ENCODE measurements around the gene OR6K2. TPM values are rescaled to one million over a fixed set of nuclear protein-coding genes. Genes with fewer than 3 reads are reported as not detected.

The OR6K2 gene
- total and polyA plus RNA-seq, 2 of the 4 experiments (the other 2 are of a cell fraction) = not detected

DNA sequence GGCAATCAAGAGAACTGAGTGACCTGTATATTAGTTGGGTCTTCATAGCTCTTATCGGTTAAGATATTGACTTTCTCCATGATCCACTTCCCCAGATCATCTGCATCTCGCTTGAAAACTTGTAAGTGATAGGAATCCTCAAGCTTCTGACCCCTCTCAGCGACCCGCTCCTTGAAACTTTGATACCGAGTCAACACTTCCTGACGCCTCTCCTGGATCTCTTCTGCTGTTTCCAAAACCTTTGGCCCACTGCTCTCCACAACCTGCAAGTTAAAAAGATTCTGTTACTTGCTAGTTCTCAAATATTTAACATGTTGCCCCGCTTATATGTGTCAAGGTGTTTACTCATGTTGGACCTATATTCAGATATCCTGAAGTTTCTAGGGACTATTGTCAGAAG lies 15.4 kb downstream of the OR6K2 start:
- CTCF ChIA-PET = no interaction called here
- no TSS peak for BruUV-seq (replicated peaks)
- Histone ChIP-seq H3K4me1 (ENCODE audit: control insufficient read depth, insufficient read depth, low read length) (no peaks in the 10 kb centered on the region), H2AFZ (replicated peaks; ENCODE audit: low read length, poor library complexity) (no peak overlapping the region), H3K9me1 (ENCODE audit: insufficient read depth, low read length) (no peaks in the 10 kb centered on the region), H3K18ac (ENCODE audit: low read depth, low read length) (no peak overlapping the region), H4K5ac (ENCODE audit: low read depth, low read length) (no peak overlapping the region), H3K27ac (ENCODE audit: insufficient read depth, low read length) (no peak overlapping the region), H4K8ac (ENCODE audit: low read depth in 2 of 2, low read length in 2 of 2) (no peak overlapping the region), H2BK120ac (ENCODE audit: low read depth, low read length) (no peak overlapping the region), H3K4ac (ENCODE audit: low read depth, low read length) (no peak overlapping the region), H3K23ac (ENCODE audit: low read depth, low read length) (no peak overlapping the region), H2AK5ac (ENCODE audit: low read depth, low read length) (no peak overlapping the region), H3K56ac (ENCODE audit: extremely low read depth, insufficient read depth, low read length) (no peak overlapping the region), H3K79me1 (ENCODE audit: low read depth in 1 of 2, low read length in 2 of 2) (no peaks in the 10 kb centered on the region), H3K27me3 (ENCODE audit: control insufficient read depth, insufficient read depth, low read length) (no peaks in the 10 kb centered on the region), H3K4me2 (ENCODE audit: low read depth, low read length) (no peak overlapping the region), H3K36me3 (ENCODE audit: control insufficient read depth, insufficient read depth, low read length) (no peaks in the 10 kb centered on the region), H2BK15ac (ENCODE audit: low read depth, low read length) (no peak overlapping the region), H3K4me3 (ENCODE audit: insufficient read depth, low read depth, low read length) (no peak overlapping the region), H2BK5ac (ENCODE audit: low read depth, low read length, poor library complexity, severe bottlenecking) (no peak overlapping the region), H3K9me3 (ENCODE audit: control insufficient read depth, insufficient read depth, low read length) (no peaks in the 10 kb centered on the region), H2AK9ac (replicated peaks; ENCODE audit: low read depth, low read length, poor library complexity) (no peak overlapping the region), H3K14ac (replicated peaks; ENCODE audit: low read depth, low read length) (no peak overlapping the region), H4K20me1 (ENCODE audit: insufficient read depth, low read length) (no peaks in the 10 kb centered on the region), H4K91ac (ENCODE audit: insufficient read depth, low read depth, low read length) (no peak overlapping the region), H2BK20ac (ENCODE audit: low read depth, low read length) (no peak overlapping the region), H3K9ac (ENCODE audit: low read depth, low read length) (no peak overlapping the region)
- 0% methylated on average over 1 of the region's 7 CpGs; no CpG with 5 or more reads in 1 of the 2 experiments for WGBS, 2 experiments (ENCODE audit: extremely low coverage in 2 of 2, insufficient read length in 1 of 2)
- in situ Hi-C loops (cut with MboI; ENCODE audit: low sequenced_read_pairs) (no loop called here), intact Hi-C loops (cut with micrococcal nuclease) (no loop called here), dilution Hi-C loops (cut with HindIII; ENCODE audit: low sequenced_read_pairs, unreplicated experiment) (no loop called here)
- no peak for TF ChIP-seq CEBPB (IDR thresholded peaks at IDR 0.05; ENCODE audit: low read depth, low read length)
- no peak for TF ChIP-seq MAFK (IDR thresholded peaks at IDR 0.05; ENCODE audit: low read depth, low read length)
- TF ChIP-seq CHD1 (IDR thresholded peaks at IDR 0.05; ENCODE audit: low read depth, low read length) = no peak
- TF ChIP-seq, protein P1, sequence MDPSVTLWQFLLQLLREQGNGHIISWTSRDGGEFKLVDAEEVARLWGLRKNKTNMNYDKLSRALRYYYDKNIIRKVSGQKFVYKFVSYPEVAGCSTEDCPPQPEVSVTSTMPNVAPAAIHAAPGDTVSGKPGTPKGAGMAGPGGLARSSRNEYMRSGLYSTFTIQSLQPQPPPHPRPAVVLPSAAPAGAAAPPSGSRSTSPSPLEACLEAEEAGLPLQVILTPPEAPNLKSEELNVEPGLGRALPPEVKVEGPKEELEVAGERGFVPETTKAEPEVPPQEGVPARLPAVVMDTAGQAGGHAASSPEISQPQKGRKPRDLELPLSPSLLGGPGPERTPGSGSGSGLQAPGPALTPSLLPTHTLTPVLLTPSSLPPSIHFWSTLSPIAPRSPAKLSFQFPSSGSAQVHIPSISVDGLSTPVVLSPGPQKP (IDR thresholded peaks at IDR 0.05; ENCODE audit: borderline replicate concordance, low read depth, low read length) = no peak
- TF ChIP-seq MXI1 (IDR thresholded peaks at IDR 0.05; ENCODE audit: borderline replicate concordance, low read depth, low read length) = no peak
- DNase-seq (no peak), ATAC-seq (ENCODE audit: low read depth) (no peak)
- POLR2A ChIA-PET (ENCODE audit: unreplicated experiment) = no interaction called here

Measured in IMR-90 (cell line).